Keratinocyte (primary cell): ENCODE data around the gene TMEM221. TPM values are rescaled to one million over a fixed set of nuclear protein-coding genes. Genes with fewer than 3 reads are reported as not detected.

Source experiments
- DNase-seq: peaks from one replicate; pipeline ENCODE4 v3.0.0-alpha.2; 2011; ENCODE audit warnings: low read depth, missing footprints, low spot score
- FAIRE-seq: peaks from 2 replicates; lab custom pipeline; 2011; peaks lifted over from hg19 to GRCh38; lab: Jason Lieb, UNC
- H2AFZ ChIP-seq: 2 replicates; pipeline ENCODE4 v1.6.0; 2012; ENCODE audit warnings: low read length, control low read depth, inconsistent platforms; ENCODE audit not compliant: control insufficient read depth
- H3K27ac ChIP-seq: 2 replicates; pipeline ENCODE4 v1.5.1; 2011; ENCODE audit warnings: low read length; ENCODE audit not compliant: control insufficient read depth, insufficient read depth
- H3K27me3 ChIP-seq: 3 replicates; pipeline ENCODE4 v1.6.0; 2011; ENCODE audit warnings: low read length; ENCODE audit not compliant: control insufficient read depth, insufficient read depth; ENCODE audit errors: extremely low read depth
- H3K36me3 ChIP-seq, 2 experiments: 2 replicates in 1 of 2; 3 replicates in 1 of 2; pipeline ENCODE4 v1.5.1; 2011; ENCODE audit warnings: low read length in 2 of 2, mild to moderate bottlenecking in 1 of 2; ENCODE audit not compliant: control insufficient read depth in 2 of 2, insufficient read depth in 2 of 2; ENCODE audit errors: extremely low read depth in 1 of 2
- H3K4me1 ChIP-seq: 3 replicates; pipeline ENCODE4 v1.5.1; 2011; ENCODE audit warnings: low read length; ENCODE audit not compliant: control insufficient read depth, insufficient read depth; ENCODE audit errors: extremely low read depth
- H3K4me2 ChIP-seq: 3 replicates; pipeline ENCODE4 v1.6.0; 2011; ENCODE audit warnings: low read depth, low read length; ENCODE audit not compliant: control insufficient read depth, insufficient read depth; ENCODE audit errors: extremely low read depth
- H3K4me3 ChIP-seq, 3 experiments: fragments of 200-600 bp in 1 of 3; sonication (generic) in 1 of 3; 2 replicates in 2 of 3; 3 replicates in 1 of 3; pipeline ENCODE4 v1.5.1; 2011 to 2016; ENCODE audit warnings: low read length in 3 of 3, mild to moderate bottlenecking in 3 of 3, control low read depth in 2 of 3, inconsistent platforms in 1 of 3, low read depth in 1 of 3, mixed read lengths in 1 of 3, mixed run types in 1 of 3, moderate library complexity in 1 of 3; ENCODE audit not compliant: control insufficient read depth in 2 of 3, insufficient read depth in 2 of 3; ENCODE audit errors: extremely low read depth in 1 of 3
- H3K79me2 ChIP-seq: 2 replicates; pipeline ENCODE4 v1.6.0; 2012; ENCODE audit warnings: low read length; ENCODE audit not compliant: control insufficient read depth, insufficient read depth
- H3K9ac ChIP-seq: 3 replicates; pipeline ENCODE4 v1.6.0; 2011; ENCODE audit warnings: low read length; ENCODE audit not compliant: control insufficient read depth, insufficient read depth; ENCODE audit errors: extremely low read depth
- H3K9me1 ChIP-seq: 3 replicates; pipeline ENCODE4 v1.6.0; 2011; ENCODE audit warnings: low read length; ENCODE audit not compliant: control insufficient read depth, insufficient read depth; ENCODE audit errors: extremely low read depth
- H3K9me3 ChIP-seq: 2 replicates; pipeline ENCODE4 v1.5.1; 2012; ENCODE audit warnings: low read depth, low read length; ENCODE audit not compliant: control insufficient read depth
- H4K20me1 ChIP-seq: 3 replicates; pipeline ENCODE4 v1.6.0; 2011; ENCODE audit warnings: low read length; ENCODE audit not compliant: control insufficient read depth, insufficient read depth; ENCODE audit errors: extremely low read depth
- EZH2 ChIP-seq: IDR thresholded peaks from one replicate; pipeline ENCODE4 v1.6.1; 2012; ENCODE audit warnings: inconsistent platforms, mild to moderate bottlenecking, low read length, moderate library complexity
- dilution Hi-C: fragments of 300-500 bp; cut with MboI; formaldehyde crosslinking; loops from one replicate; pipeline ENCODE4 v1.7.0; 2020; ENCODE audit warnings: low sequenced_read_pairs; ENCODE audit not compliant: extremely low pct_ligation_motif_present
- polyA plus RNA-seq, 5 experiments: library from polyadenylated mRNA; depleted of rRNA in 3 of 5; stranded (reverse) in 3 of 5; stranded (forward) in 1 of 5; unstranded in 1 of 5; fragments of >200 nt; gene quantifications; 1 replicate in 1 of 5; 2 replicates in 3 of 5; 3 replicates in 1 of 5; pipeline versions ENCODE4 v1.2.1 to v1.2.3, GENCODE V29; 2011 to 2012; ENCODE audit warnings: missing spikeins in 2 of 5, low read depth in 1 of 5, low replicate concordance in 1 of 5
- TF ChIP-seq, protein P1 (sequence below), 3 experiments: IDR thresholded peaks in 1 of 3; conservative IDR thresholded peaks in 1 of 3; optimal IDR thresholded peaks in 1 of 3; 2 replicates in 2 of 3; 3 replicates in 1 of 3; pipeline versions ENCODE3 to v1.5.1; 2011; ENCODE audit warnings: low read length in 3 of 3, mild to moderate bottlenecking in 3 of 3, moderate library complexity in 2 of 3, control low read depth in 1 of 3, inconsistent platforms in 1 of 3; ENCODE audit not compliant: insufficient read depth in 2 of 3; ENCODE audit errors: extremely low read depth in 1 of 3

Gene TMEM221
- polyA plus RNA-seq, 1 donor (not counting 4 experiments of a cell fraction or from before 2014, with no cell fraction given): 0.04 TPM

GRCh38 chr19:17457616-17458015, 9.1 kb upstream of the TMEM221 start:
- Histone ChIP-seq H3K9me1 (no peaks in the 10 kb centered on the region), H3K36me3 (no peaks in the 10 kb centered on the region), H3K27ac (no peak overlapping the region), H3K79me2 (no peaks in the 10 kb centered on the region), H4K20me1 (no peaks in the 10 kb centered on the region), H3K4me1 (no peaks in the 10 kb centered on the region), H2AFZ (no peak overlapping the region), H3K9ac (no peak overlapping the region), H3K4me2 (no peak overlapping the region), H3K4me3 (no peak overlapping the region), H3K27me3 (peaks cover 18% of the 10 kb centered on the region), H3K9me3 (no peaks in the 10 kb centered on the region)
- FAIRE-seq: no peak
- no peak for TF ChIP-seq EZH2
- TF ChIP-seq, protein P1, sequence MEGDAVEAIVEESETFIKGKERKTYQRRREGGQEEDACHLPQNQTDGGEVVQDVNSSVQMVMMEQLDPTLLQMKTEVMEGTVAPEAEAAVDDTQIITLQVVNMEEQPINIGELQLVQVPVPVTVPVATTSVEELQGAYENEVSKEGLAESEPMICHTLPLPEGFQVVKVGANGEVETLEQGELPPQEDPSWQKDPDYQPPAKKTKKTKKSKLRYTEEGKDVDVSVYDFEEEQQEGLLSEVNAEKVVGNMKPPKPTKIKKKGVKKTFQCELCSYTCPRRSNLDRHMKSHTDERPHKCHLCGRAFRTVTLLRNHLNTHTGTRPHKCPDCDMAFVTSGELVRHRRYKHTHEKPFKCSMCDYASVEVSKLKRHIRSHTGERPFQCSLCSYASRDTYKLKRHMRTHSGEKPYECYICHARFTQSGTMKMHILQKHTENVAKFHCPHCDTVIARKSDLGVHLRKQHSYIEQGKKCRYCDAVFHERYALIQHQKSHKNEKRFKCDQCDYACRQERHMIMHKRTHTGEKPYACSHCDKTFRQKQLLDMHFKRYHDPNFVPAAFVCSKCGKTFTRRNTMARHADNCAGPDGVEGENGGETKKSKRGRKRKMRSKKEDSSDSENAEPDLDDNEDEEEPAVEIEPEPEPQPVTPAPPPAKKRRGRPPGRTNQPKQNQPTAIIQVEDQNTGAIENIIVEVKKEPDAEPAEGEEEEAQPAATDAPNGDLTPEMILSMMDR (optimal IDR thresholded peaks at IDR 0.05 in 1 of 3, IDR thresholded peaks at IDR 0.05 in 1 of 3, conservative IDR thresholded peaks at IDR 0.05 in 1 of 3; ENCODE audit: extremely low read depth in 1 of 3, insufficient read depth in 2 of 3, low read length in 3 of 3): no peak
- dilution Hi-C loops: no loop called here
- no peak for DNase-seq

DNA sequence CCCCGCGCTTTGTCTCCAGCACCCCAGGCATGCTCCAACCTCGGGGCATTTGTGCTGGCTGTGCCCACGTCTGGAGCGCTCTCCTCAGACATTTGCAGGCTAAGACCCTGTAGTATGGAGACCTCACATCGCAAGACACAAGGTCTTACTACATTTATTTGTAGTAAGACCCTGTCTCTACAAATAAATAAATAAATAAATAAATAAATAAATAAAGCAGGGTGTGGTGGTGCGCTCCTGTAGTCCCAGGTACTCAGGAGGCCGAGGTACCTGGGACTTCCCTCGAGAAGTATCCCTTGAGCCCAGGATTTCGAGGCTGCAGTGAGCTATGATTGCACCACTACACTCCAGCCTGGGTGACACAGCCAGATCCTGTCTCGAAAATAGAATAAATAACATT, 7.7 kb upstream of the TMEM221 start:
- peak overlapping the region; percentile 16 for H3K4me2 ChIP-seq
- no peaks in the 10 kb centered on the region for H3K9me3 ChIP-seq
- peaks cover 3% of the 10 kb centered on the region for H3K4me1 ChIP-seq
- DNase-seq (no peak), FAIRE-seq (no peak)
- no peak overlapping the region for H3K27ac ChIP-seq
- peaks cover 18% of the 10 kb centered on the region for H3K27me3 ChIP-seq
- no peaks in the 10 kb centered on the region for H3K36me3 ChIP-seq
- TF ChIP-seq EZH2: peak; percentile 13
- TF ChIP-seq, protein P1 (optimal IDR thresholded peaks at IDR 0.05 in 1 of 3, IDR thresholded peaks at IDR 0.05 in 1 of 3, conservative IDR thresholded peaks at IDR 0.05 in 1 of 3; ENCODE audit: extremely low read depth in 1 of 3, insufficient read depth in 2 of 3, low read length in 3 of 3): no peak
- no peaks in the 10 kb centered on the region for H4K20me1 ChIP-seq
- dilution Hi-C loops: no loop called here
- H2AFZ ChIP-seq: no peak overlapping the region
- no peak overlapping the region for H3K4me3 ChIP-seq
- no peaks in the 10 kb centered on the region for H3K79me2 ChIP-seq
- H3K9me1 ChIP-seq: no peaks in the 10 kb centered on the region
- no peak overlapping the region for H3K9ac ChIP-seq
